Thoracic aorta (tissue), 2 donors: Measurements from ENCODE around the gene REEP3. TPM values are rescaled to one million over a fixed set of nuclear protein-coding genes. Genes with fewer than 3 reads are reported as not detected.

Experiments
- ATAC-seq: fragments of 150-250 bp; one replicate; pipeline ENCODE4 v1.8.0; 2017; ENCODE audit warnings: low read depth; ENCODE audit not compliant: insufficient number of reproducible peaks, low FRiP score
- DNase-seq: peaks from one replicate; pipeline ENCODE4 v3.0.0-alpha.2; 2020; ENCODE audit warnings: low spot score
- H3K27ac ChIP-seq, 2 donors: fragments of 200-600 bp; sonication (generic); 1 replicate in 1 of 2; 2 replicates in 1 of 2; pipeline ENCODE4 v1.5.1; 2016; ENCODE audit warnings: mild to moderate bottlenecking in 2 of 2, moderate library complexity in 2 of 2
- H3K27me3 ChIP-seq: fragments of 200-600 bp; sonication (generic); replicated peaks from 2 replicates; pipeline ENCODE4 v1.6.0; 2016; ENCODE audit warnings: mild to moderate bottlenecking; ENCODE audit not compliant: insufficient read depth
- H3K36me3 ChIP-seq: fragments of 200-600 bp; sonication (generic); one replicate; pipeline ENCODE4 v1.5.1; 2016
- H3K4me1 ChIP-seq, 2 donors: fragments of 200-600 bp; sonication (generic); 1 replicate in 1 of 2; 2 replicates in 1 of 2; pipeline versions ENCODE4 v1.5.1 to v1.6.0; 2016; ENCODE audit warnings: low read depth in 2 of 2, mild to moderate bottlenecking in 1 of 2; ENCODE audit not compliant: control insufficient read depth in 1 of 2
- H3K4me3 ChIP-seq: fragments of 200-600 bp; sonication (generic); 2 replicates; pipeline ENCODE4 v1.5.1; 2016; ENCODE audit warnings: mild to moderate bottlenecking
- H3K9me3 ChIP-seq: fragments of 200-600 bp; sonication (generic); 2 replicates; pipeline ENCODE4 v1.5.1; 2016
- CTCF ChIP-seq: fragments of 200-600 bp; sonication (generic); IDR thresholded peaks from one replicate; pipeline ENCODE4 v1.5.1; 2019; ENCODE audit warnings: antibody characterized with exemption
- total RNA-seq, 2 donors: library from RNA; depleted of rRNA; stranded (reverse); fragments of >200 nt; gene quantifications; one replicate each; pipeline versions ENCODE4 v1.1.0 to v1.2.3, GENCODE V29; 2016

REEP3 gene
- total RNA-seq, 2 donors from 2014 or later = 75.0 to 91.6 TPM

GRCh38 chr10:63593576-63593975 is 72.4 kb downstream of the REEP3 start:
- peaks cover 19 to 56% of the 10 kb centered on the region in 2 donors for H3K4me1 ChIP-seq
- H3K27me3 ChIP-seq = no peaks in the 10 kb centered on the region
- no peak for TF ChIP-seq CTCF
- ATAC-seq = no peak
- no peak for DNase-seq
- no peaks in the 10 kb centered on the region for H3K9me3 ChIP-seq
- no peaks in the 10 kb centered on the region for H3K36me3 ChIP-seq
- H3K27ac ChIP-seq = peak overlapping the region in 1 of 2 donors; percentile 36
- H3K4me3 ChIP-seq = peak overlapping the region; percentile 41

- DNase-seq (no peak), ATAC-seq (no peak)
- Histone ChIP-seq H3K4me3 (no peak overlapping the region), H3K27me3 (no peaks in the 10 kb centered on the region), H3K9me3 (no peaks in the 10 kb centered on the region), H3K27ac (no peak overlapping the region), H3K36me3 (no peaks in the 10 kb centered on the region), H3K4me1 (peaks cover 19 to 50% of the 10 kb centered on the region in 2 donors)
- TF ChIP-seq CTCF = peak; percentile 10
These were observed 73.9 kb downstream of the REEP3 start for GRCh38 chr10:63595072-63595471.

GRCh38 chr10:63596924-63597323 is 75.7 kb downstream of the REEP3 start:
- Histone ChIP-seq H3K4me1 (peaks cover 19 to 46% of the 10 kb centered on the region in 2 donors), H3K27ac (no peak overlapping the region), H3K36me3 (no peaks in the 10 kb centered on the region), H3K27me3 (no peaks in the 10 kb centered on the region), H3K9me3 (no peaks in the 10 kb centered on the region), H3K4me3 (no peak overlapping the region)
- DNase-seq (no peak), ATAC-seq (no peak)
- TF ChIP-seq CTCF = no peak

GRCh38 chr10:63600540-63600939 is 79.3 kb downstream of the REEP3 start:
- no peak for DNase-seq
- H3K4me3 ChIP-seq = no peak overlapping the region
- no peaks in the 10 kb centered on the region for H3K9me3 ChIP-seq
- H3K4me1 ChIP-seq = peaks cover 11 to 28% of the 10 kb centered on the region in 2 donors
- no peaks in the 10 kb centered on the region for H3K27me3 ChIP-seq
- H3K36me3 ChIP-seq = no peaks in the 10 kb centered on the region
- no peak for ATAC-seq
- no peak overlapping the region for H3K27ac ChIP-seq
- no peak for TF ChIP-seq CTCF

- Histone ChIP-seq H3K4me3 (no peak overlapping the region), H3K36me3 (no peaks in the 10 kb centered on the region), H3K9me3 (no peaks in the 10 kb centered on the region), H3K4me1 (peaks cover 4 to 9% of the 10 kb centered on the region in 2 donors), H3K27me3 (no peaks in the 10 kb centered on the region), H3K27ac (no peak overlapping the region)
- no peak for ATAC-seq
- DNase-seq = no peak
- TF ChIP-seq CTCF = no peak
These were observed 82.7 kb downstream of the REEP3 start for GRCh38 chr10:63603709-63604445.
